ENCODE results near the gene CSNK1G2. TPM values are rescaled to one million over a fixed set of nuclear protein-coding genes. Genes with fewer than 3 reads are reported as not detected.

CSNK1G2 gene
- total RNA-seq, 2 experiments from 2014 or later: 114 to 129 TPM

GRCh38 chr19:1923319-1923718 is 17.7 kb upstream of the CSNK1G2 start:
- Mint-ChIP-seq H3K27me3 (no peaks in the 10 kb centered on the region), H3K9me3 (ENCODE audit: low read depth) (no peaks in the 10 kb centered on the region), H3K36me3 (peaks cover 5% of the 10 kb centered on the region), H3K4me3 (no peak overlapping the region), H3K27ac (peak overlapping the region; percentile 66), H3K4me1 (peaks cover 31% of the 10 kb centered on the region)
- peak; percentile 69 for ATAC-seq
- peak; percentile 66 for DNase-seq
- CTCF ChIA-PET: interaction anchor here (1.0 to 1.1 kb wide), 2 partner anchors 26 to 146 kb away, joined by 3 to 4 read pairs; no protein-coding TSS in a partner anchor

GRCh38 chr19:1924320-1924961 is 16.5 kb upstream of the CSNK1G2 start:
- H3K36me3 Mint-ChIP-seq: peaks cover 3% of the 10 kb centered on the region
- DNase-seq: no peak
- H3K9me3 Mint-ChIP-seq (ENCODE audit: low read depth): no peaks in the 10 kb centered on the region
- no peak for ATAC-seq
- peaks cover 34% of the 10 kb centered on the region for H3K4me1 Mint-ChIP-seq
- CTCF ChIA-PET: interaction anchor here (0.9 kb wide), 1 partner anchor 11 kb away, joined by 3 read pairs; no protein-coding TSS in a partner anchor
- H3K27ac Mint-ChIP-seq: no peak overlapping the region
- no peak overlapping the region for H3K4me3 Mint-ChIP-seq
- no peaks in the 10 kb centered on the region for H3K27me3 Mint-ChIP-seq

GRCh38 chr19:1925544-1925943 is 15.4 kb upstream of the CSNK1G2 start:
- no peak for ATAC-seq
- DNase-seq: no peak

GRCh38 chr19:1929021-1929742 is 11.8 kb upstream of the CSNK1G2 start:
- Mint-ChIP-seq H3K36me3 (peaks cover 15% of the 10 kb centered on the region), H3K27ac (no peak overlapping the region)
- CTCF ChIA-PET: interaction anchor here (0.6 to 4.4 kb wide), 25 partner anchors 20 to 520 kb away, joined by 3 to 26 read pairs (median 4); partner anchors contain the start of genes ADAT3, MOB3A and SCAMP4

More at GRCh38 chr19:1925544-1925943, 15.4 kb upstream of the CSNK1G2 start:
- Mint-ChIP-seq H3K9me3 (ENCODE audit: low read depth) (no peaks in the 10 kb centered on the region), H3K4me1 (peaks cover 39% of the 10 kb centered on the region), H3K4me3 (no peak overlapping the region), H3K36me3 (peaks cover 2% of the 10 kb centered on the region), H3K27ac (no peak overlapping the region), H3K27me3 (no peaks in the 10 kb centered on the region)
- CTCF ChIA-PET: no interaction called here

GRCh38 chr19:1931445-1931844 is 9.5 kb upstream of the CSNK1G2 start:
- H3K27ac Mint-ChIP-seq: no peak overlapping the region
- no peak for ATAC-seq
- H3K36me3 Mint-ChIP-seq: peaks cover 25% of the 10 kb centered on the region
- peaks cover 21% of the 10 kb centered on the region for H3K4me1 Mint-ChIP-seq
- H3K9me3 Mint-ChIP-seq (ENCODE audit: low read depth): peaks cover 13% of the 10 kb centered on the region
- DNase-seq: no peak
- CTCF ChIA-PET: interaction anchor here (2.5 to 3.4 kb wide), 3 partner anchors 14 to 31 kb away, joined by 7 to 11 read pairs (median 9); partner anchors contain the start of genes ADAT3 and SCAMP4
- no peak overlapping the region for H3K4me3 Mint-ChIP-seq
- H3K27me3 Mint-ChIP-seq: no peaks in the 10 kb centered on the region

More at GRCh38 chr19:1929021-1929742, 11.8 kb upstream of the CSNK1G2 start:
- Mint-ChIP-seq H3K9me3 (ENCODE audit: low read depth) (peaks cover 11% of the 10 kb centered on the region), H3K27me3 (no peaks in the 10 kb centered on the region), H3K4me1 (peaks cover 14% of the 10 kb centered on the region), H3K4me3 (peak overlapping the region; percentile 59)
- DNase-seq (peak; percentile 89), ATAC-seq (peak; percentile 96)

GRCh38 chr19:1932395-1932794 is 8.6 kb upstream of the CSNK1G2 start:
- peaks cover 28% of the 10 kb centered on the region for H3K36me3 Mint-ChIP-seq
- no peak for DNase-seq
- H3K4me1 Mint-ChIP-seq: peaks cover 21% of the 10 kb centered on the region
- no peak overlapping the region for H3K4me3 Mint-ChIP-seq
- no peaks in the 10 kb centered on the region for H3K27me3 Mint-ChIP-seq
- no peak for ATAC-seq
- H3K9me3 Mint-ChIP-seq (ENCODE audit: low read depth): peaks cover 13% of the 10 kb centered on the region
- no peak overlapping the region for H3K27ac Mint-ChIP-seq
- CTCF ChIA-PET: interaction anchor here (0.7 kb wide), 1 partner anchor 12 kb away, joined by 3 read pairs; no protein-coding TSS in a partner anchor

- Mint-ChIP-seq H3K9me3 (ENCODE audit: low read depth) (peaks cover 13% of the 10 kb centered on the region), H3K27me3 (no peaks in the 10 kb centered on the region), H3K27ac (no peak overlapping the region), H3K4me1 (peaks cover 21% of the 10 kb centered on the region), H3K4me3 (no peak overlapping the region), H3K36me3 (peaks cover 28% of the 10 kb centered on the region)
- ATAC-seq (no peak), DNase-seq (no peak)
- CTCF ChIA-PET: interaction anchor here (0.6 to 0.7 kb wide), 3 partner anchors 11 to 166 kb away, joined by 3 read pairs; no protein-coding TSS in a partner anchor
These were observed 7.7 kb upstream of the CSNK1G2 start for GRCh38 chr19:1933244-1933643.

- Mint-ChIP-seq H3K4me3 (no peak overlapping the region), H3K27ac (no peak overlapping the region), H3K4me1 (peaks cover 19% of the 10 kb centered on the region), H3K27me3 (no peaks in the 10 kb centered on the region), H3K9me3 (ENCODE audit: low read depth) (peaks cover 13% of the 10 kb centered on the region), H3K36me3 (peaks cover 28% of the 10 kb centered on the region)
- no peak for DNase-seq
- CTCF ChIA-PET: no interaction called here
- ATAC-seq: no peak
These were observed 7.0 kb upstream of the CSNK1G2 start for GRCh38 chr19:1933942-1934341.

- Mint-ChIP-seq H3K4me1 (peaks cover 24% of the 10 kb centered on the region), H3K27ac (no peak overlapping the region), H3K36me3 (peaks cover 28% of the 10 kb centered on the region), H3K9me3 (ENCODE audit: low read depth) (peaks cover 13% of the 10 kb centered on the region), H3K4me3 (no peak overlapping the region), H3K27me3 (no peaks in the 10 kb centered on the region)
- no peak for DNase-seq
- CTCF ChIA-PET: interaction anchor here (1.6 kb wide), 1 partner anchor 10 kb away, joined by 4 read pairs; no protein-coding TSS in a partner anchor
- no peak for ATAC-seq
These were observed 5.3 kb upstream of the CSNK1G2 start for GRCh38 chr19:1935484-1936208.

GRCh38 chr19:1936430-1936829 is 4.5 kb upstream of the CSNK1G2 start:
- H3K4me1 Mint-ChIP-seq: peaks cover 24% of the 10 kb centered on the region
- CTCF ChIA-PET: interaction anchor here (0.9 to 1.6 kb wide), 2 partner anchors 9 to 116 kb away, joined by 3 to 4 read pairs; no protein-coding TSS in a partner anchor
- DNase-seq (no peak), ATAC-seq (no peak)
- H3K27me3 Mint-ChIP-seq: no peaks in the 10 kb centered on the region
- H3K9me3 Mint-ChIP-seq (ENCODE audit: low read depth): peaks cover 12% of the 10 kb centered on the region
- no peak overlapping the region for H3K27ac Mint-ChIP-seq
- peaks cover 28% of the 10 kb centered on the region for H3K36me3 Mint-ChIP-seq
- no peak overlapping the region for H3K4me3 Mint-ChIP-seq

GRCh38 chr19:1936916-1937610 is 3.9 kb upstream of the CSNK1G2 start:
- no peaks in the 10 kb centered on the region for H3K27me3 Mint-ChIP-seq
- H3K9me3 Mint-ChIP-seq (ENCODE audit: low read depth): peaks cover 8% of the 10 kb centered on the region
- CTCF ChIA-PET: interaction anchor here (0.9 to 1.6 kb wide), 2 partner anchors 9 to 115 kb away, joined by 3 to 4 read pairs; no protein-coding TSS in a partner anchor
- no peak overlapping the region for H3K27ac Mint-ChIP-seq
- ATAC-seq (no peak), DNase-seq (no peak)
- H3K36me3 Mint-ChIP-seq: peaks cover 23% of the 10 kb centered on the region
- peaks cover 24% of the 10 kb centered on the region for H3K4me1 Mint-ChIP-seq
- H3K4me3 Mint-ChIP-seq: no peak overlapping the region

GRCh38 chr19:1938071-1938470 is 2.9 kb upstream of the CSNK1G2 start:
- no peak for ATAC-seq
- H3K9me3 Mint-ChIP-seq (ENCODE audit: low read depth): peaks cover 5% of the 10 kb centered on the region

More at GRCh38 chr19:1938071-1938470, 2.9 kb upstream of the CSNK1G2 start:
- no peak overlapping the region for H3K27ac Mint-ChIP-seq
- no peak for DNase-seq
- peaks cover 27% of the 10 kb centered on the region for H3K4me1 Mint-ChIP-seq
- no peak overlapping the region for H3K4me3 Mint-ChIP-seq
- CTCF ChIA-PET: interaction anchor here (0.6 kb wide), 1 partner anchor 41 kb away, joined by 3 read pairs; no protein-coding TSS in a partner anchor
- no peaks in the 10 kb centered on the region for H3K27me3 Mint-ChIP-seq
- peaks cover 18% of the 10 kb centered on the region for H3K36me3 Mint-ChIP-seq
